KG1 (cell line): ENCODE results near the gene ULK4.
"Not testable (repeated sequence)": the region's sequence is repeated elsewhere in the genome, so short reads cannot be mapped to it uniquely, and the experiment has no call there.

ENCODE experiments used
- DNase-seq: peaks from one replicate; lab custom pipeline; 2025; lab: John Stamatoyannopoulos, UW

Gene ULK4

DNA sequence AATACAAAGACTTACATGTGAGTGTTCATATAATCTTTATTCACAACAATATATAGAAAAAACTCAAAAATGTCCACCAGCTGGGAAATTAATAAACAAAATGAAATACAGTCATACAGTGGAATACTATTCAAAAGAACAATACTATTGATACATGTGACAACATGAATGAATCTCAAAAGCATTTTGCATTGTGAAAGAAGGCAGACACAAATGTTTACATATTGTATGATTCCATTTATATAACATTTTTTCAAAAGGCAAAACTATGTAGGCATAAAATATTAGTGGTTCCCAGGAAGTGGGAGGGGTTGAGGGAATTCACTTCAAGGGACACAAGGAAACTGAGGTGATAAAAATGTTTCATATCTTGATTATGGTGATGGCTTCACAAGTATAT is 459.4 kb downstream of the ULK4 start:
- DNase-seq = no peak

DNA sequence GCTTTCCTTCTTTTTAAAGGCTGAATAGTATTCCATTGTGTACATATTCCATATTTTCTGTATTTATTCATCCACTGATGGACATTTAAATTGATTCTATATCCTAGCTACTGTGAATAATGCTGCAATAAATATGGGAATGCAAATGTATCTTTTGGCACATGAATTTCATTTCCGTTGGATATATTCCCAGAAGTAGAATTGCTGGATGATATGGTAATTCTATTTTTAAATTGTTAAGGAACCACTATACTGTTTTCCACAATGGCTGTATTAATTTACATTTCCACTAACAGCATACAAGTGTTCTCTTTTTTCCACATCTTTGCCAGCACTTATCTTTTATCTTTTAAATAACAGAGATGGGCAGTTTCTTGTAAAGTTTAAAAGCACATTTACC is 459.9 kb downstream of the ULK4 start:
- no peak for DNase-seq

DNA sequence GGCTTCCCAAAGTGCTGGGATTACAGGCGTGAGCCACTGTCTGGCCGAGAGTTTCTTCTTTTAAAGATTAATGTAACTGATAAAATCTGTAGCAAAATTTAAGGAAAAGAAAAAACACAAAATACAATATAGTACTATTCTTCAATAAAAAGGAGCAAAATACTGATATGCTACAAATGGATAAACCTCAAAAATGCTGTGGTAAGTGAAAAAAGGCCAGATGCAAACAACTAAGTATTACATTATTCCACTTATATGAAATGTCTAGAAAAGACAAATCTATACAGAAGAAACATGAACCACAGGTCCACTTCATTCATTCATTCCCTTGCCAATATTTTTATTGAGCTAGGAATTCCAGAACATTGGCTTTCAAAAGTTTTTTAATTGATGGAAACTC is 463.1 kb downstream of the ULK4 start:
- no peak for DNase-seq

DNA sequence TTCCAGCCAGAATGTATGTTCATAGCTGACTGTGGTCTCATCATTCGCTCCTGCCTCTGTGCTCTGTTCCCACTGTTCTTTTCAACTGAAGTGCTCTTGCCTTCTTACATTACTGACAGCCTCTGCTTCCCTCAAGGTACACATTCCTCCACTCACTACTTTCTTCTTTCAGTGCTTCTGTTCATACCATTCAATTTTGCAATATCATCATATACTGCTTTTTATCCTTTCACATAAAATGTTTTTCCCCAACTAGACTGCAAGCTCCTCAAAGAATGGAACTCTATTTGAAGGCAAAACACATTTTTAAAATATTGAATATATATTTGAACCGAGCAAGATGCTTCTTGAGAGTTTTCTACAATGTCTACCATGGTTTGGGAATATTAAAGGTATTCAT is 471.5 kb downstream of the ULK4 start:
- no peak for DNase-seq

DNA sequence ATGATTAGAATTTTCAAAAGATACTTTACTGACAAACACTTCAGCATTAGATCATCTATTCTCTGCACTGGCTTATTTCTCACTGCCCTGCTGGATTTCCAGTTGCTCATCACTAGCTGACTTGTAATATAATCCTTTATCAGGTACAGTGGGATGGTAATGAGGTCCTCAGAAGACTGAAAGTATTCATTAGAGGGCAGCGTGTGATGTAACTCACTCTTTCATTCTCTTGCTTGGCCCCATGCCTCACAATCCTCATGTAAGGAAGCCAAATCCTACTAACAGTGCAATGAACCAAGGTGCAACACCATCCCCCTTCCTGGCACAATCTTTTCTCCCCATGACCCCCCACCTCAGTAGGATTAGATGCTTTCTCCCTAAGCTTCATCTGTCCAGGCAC is 472.7 kb downstream of the ULK4 start:
- no peak for DNase-seq

DNA sequence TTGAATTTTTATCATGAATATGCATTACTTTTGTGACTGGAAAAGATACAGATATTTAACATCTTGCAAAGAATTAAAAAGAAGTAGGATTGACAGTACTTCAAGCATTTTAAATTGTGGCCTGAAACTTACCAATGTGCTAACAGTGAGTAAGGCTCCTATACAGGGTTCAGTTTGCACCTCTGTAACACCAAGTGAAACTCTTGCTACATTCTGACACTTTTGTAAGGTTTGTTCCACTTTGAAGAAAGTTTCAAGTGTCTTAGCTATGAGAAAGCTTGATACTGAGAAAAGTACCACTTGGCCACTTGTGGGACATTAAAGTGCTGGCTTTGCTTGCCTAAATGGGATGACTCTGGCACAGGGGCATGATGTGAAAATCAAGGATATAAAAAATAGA is 473.4 kb downstream of the ULK4 start:
- no peak for DNase-seq

DNA sequence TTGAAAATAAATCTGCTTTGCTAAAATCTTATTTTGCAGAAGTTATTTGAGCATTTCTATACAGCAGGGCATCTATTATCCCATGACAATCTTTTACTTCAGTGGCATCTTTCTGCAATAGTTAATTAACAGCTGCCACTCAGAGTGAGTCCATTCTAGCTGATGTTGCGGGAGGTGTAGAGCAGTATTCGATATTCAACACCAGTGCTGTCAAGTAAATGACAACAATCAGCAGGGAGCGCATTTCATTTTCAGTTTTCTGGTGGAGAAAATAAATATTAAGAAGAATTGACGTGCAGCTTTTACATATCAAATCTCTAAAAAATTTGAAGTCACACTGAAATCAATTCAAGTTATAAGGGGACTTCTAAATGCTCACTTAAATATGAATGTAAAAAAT is 476.4 kb downstream of the ULK4 start:
- DNase-seq = no peak

DNA sequence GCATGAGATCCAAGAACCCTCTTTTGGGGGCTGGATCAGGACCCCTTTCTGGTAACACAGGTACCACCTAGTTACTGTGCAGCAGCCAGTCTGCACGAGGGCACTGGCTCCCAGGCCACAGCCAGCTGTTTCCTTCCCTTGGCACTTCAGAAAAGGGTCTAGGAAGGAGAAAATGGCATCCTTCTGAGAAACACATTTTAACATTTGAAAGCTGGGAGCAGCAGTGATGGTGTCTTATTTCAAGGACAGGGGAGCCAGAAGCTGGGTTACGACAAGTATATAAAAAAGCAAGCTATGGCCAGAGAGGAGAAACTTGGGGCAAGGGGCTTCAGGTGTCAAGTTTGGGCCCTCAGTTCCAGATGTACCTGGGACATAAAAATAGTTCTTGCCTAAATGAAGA is 479.8 kb downstream of the ULK4 start:
- no peak for DNase-seq

DNA sequence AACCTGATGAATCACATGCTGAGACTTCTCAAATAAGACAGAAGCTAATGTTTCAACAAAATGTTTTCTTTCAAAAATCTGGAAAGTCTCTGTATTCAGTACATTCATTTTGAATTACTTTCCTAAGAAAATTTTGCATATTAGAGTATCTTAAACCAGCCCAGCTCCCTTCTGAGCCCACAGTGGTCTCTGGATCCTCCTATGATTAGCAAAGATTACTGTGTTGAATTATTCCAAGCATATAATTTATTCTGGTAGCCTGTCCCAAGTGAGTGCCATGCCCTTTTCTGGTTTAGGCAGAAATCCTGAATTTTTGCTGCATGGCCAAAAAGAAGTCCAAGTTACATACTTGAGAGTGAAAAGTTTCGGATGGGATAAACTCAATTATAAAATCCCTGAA is 483.6 kb downstream of the ULK4 start:
- DNase-seq = no peak

DNA sequence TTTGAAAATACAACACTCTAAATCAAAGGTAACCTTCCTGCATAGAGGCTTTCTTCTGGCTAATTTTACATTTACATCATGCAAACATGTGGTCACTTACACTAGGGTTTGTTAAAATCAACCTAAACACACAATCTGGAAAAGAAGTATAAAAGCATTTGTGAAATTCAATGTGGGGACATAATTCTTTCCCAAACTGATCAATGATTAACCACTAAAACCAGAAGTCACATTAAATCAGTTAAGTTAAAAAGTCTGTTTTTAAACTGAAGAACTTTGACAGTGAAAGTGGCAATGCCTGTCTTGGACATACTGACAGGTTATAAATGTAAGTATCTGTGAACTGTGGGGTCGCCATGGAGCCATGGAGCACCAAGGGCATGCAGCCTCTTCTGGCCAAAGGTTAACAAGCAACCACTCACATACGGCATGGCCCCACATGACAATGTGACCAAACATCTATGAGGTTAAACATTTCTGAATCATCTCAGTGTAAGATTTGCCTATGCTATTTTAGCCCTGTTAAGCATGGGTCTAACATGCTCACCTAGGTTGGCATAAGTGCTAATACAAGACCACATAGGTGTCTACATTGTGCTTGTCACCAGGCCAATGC is 484.4 kb downstream of the ULK4 start:
- no peak for DNase-seq

DNA sequence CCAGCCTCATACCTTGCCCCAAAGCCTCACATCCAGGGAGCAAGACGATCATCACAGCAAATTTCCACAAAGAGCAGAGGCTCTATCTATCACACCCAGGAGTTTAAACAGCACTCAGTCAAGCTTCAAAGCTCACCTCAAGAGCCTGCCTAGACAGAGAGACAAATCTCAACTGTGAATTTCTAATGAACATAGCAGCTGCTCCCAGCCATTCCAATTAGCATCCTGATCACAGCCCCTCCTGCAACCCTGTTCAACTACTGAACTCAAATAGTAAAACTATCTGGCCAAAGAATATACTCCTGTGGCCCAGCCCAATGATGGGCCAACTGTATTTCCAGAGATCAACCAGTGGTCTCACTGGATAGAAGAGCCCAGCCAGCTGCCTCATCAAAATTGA is 492.8 kb downstream of the ULK4 start:
- DNase-seq = no peak

DNA sequence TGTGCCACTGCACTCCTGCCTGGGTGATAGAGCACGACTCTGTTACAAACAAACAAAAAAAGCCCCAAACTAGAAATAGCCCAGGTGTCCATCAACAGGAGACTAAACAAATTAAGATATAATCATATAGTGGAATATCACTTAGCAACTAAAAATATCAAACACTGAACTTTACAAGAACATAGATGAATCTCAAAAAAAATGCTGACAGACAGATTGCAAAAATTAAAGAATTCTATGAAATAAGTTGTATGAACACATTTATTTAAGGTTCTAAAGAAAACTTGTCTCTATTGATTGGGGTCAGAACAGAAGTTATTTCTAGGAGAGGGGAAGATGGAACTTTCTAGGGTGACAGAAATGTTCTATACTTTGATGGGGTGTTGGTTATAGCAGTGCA is 494.4 kb downstream of the ULK4 start:
- DNase-seq = no peak

DNA sequence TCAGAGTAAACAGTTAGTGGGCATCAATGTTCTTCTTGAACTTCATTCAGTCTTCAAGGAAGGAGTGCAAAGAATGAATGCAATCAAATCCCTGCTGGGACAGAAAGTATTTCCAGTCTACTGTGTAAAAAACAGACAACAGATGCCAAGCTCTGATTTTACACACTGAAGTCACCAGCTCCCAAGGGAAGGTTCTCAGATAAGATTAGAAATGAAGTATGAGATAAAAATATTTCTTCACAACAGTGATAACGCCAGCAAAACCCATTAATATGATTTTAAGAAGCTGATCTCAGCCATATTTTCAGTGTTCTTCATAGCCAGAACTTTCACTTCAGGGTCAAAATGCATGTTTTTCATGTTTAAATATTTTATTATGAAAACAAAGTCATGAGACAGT is 497.0 kb downstream of the ULK4 start:
- DNase-seq = no peak

DNA sequence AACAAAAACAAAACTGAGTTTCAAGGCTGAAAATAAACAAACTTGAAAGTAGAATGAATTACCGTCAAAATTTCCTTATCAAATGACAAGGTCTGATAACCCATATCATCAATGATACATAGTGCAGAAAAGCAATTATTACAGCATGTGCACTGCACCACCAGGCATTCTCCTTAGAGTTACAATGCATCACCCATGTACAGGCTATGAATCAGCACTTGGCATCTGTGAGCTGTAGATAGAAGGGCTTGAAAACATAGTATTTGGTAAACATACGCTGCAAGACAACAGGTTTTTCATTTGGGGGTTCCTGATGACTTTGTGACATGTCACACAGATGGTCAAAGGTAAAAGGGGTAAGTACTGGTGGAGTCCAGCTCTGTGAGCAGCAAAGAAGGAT is 497.5 kb downstream of the ULK4 start:
- DNase-seq = no peak

DNA sequence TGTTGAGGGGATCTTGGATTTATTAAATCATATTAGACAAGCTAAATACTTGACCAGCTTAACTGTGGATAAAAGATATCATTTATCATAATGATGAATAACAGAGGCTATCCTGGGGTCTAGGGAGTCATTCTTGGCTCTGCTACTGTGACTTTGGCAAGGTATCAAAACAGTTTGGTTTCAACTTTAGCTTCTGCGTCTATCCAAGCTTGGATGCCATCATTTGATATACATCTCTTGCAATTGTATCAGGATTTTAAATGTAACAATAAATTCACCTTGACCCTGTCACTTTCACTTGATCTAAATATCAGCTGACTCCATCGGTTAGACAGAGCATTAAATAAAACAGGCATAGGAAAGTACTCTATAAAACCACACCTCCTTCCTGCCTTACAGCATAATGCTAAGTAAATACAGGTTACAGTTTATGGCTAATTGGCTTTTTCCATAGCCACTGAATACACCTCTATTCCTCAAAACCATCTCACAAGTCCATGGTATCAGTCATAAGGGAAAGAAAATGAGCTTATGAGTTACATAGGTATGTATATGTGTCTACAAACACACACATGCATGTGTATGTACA is 499.7 kb downstream of the ULK4 start:
- no peak for DNase-seq

DNA sequence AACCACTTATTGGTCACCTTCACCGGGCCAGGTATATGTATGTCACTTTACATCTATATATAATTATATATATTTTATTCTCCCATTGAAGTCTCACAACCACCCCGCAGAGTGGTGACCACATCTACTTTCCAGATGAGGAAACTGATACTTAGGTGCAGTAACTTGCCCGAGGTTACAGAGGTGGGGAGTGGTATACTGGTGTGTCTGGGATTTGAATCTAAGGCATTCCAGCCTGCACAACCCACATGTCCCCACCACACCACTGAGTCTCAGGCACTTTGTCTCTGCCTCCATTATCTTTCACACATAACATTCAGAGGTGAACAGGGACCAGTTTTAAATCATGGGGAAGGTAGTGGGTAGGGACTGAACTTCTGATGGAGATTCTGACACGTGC is 501.2 kb downstream of the ULK4 start:
- DNase-seq = no peak

DNA sequence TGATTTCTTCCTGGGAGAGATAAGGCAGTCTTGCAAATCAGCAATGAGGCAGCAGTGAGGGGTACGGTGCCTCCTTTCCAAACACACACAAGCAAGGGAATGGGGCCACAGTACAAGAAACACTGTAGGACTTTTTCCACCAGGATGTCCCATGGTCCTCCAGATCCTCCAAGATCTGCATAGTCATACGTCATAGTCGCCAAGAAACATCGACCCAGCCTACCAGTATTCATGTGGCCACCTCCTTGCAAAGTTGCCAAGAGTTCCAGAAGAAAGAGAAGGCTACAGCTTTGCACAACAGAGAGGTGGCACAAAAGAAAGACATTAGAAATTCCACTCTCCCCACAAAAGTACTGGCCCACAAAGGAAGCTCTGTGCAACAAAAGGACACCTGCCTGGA is 504.7 kb downstream of the ULK4 start:
- DNase-seq = no peak

DNA sequence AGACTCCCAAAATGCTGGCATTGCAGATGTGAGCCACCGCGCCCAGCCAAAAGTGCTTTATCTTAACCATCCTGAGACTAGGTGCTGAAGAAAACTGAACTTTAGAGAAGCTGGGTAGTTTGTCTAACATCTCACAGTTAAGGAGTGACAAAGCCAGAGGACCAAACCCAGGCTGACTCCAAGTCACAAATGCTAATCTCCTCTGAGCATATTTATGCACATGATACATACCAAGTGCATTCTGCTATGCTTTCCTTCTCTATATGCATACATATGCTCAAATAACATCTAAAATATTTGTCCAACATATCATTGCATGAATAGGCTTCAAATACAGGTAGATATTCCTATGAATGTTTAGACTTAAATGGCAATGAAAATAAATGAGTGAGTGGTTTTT is 505.7 kb downstream of the ULK4 start:
- DNase-seq = no peak

DNA sequence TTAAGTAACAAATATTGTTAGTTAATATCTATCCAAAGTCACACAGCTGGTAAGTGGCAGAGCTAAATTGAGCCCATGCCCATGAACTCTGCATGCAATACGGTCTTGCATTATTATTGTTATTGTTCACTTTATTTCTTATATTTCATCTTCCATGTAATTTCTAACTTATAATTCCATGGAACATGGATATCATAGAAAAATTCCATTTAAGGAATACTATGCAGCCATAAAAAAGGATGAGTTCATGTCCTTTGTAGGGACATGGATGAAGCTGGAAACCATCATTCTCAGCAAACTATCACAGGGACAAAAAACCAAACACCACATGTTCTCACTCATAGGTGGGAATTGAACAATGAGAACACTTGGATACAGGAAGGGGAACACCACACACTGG is 508.3 kb downstream of the ULK4 start:
- not testable (repeated sequence) for DNase-seq

DNA sequence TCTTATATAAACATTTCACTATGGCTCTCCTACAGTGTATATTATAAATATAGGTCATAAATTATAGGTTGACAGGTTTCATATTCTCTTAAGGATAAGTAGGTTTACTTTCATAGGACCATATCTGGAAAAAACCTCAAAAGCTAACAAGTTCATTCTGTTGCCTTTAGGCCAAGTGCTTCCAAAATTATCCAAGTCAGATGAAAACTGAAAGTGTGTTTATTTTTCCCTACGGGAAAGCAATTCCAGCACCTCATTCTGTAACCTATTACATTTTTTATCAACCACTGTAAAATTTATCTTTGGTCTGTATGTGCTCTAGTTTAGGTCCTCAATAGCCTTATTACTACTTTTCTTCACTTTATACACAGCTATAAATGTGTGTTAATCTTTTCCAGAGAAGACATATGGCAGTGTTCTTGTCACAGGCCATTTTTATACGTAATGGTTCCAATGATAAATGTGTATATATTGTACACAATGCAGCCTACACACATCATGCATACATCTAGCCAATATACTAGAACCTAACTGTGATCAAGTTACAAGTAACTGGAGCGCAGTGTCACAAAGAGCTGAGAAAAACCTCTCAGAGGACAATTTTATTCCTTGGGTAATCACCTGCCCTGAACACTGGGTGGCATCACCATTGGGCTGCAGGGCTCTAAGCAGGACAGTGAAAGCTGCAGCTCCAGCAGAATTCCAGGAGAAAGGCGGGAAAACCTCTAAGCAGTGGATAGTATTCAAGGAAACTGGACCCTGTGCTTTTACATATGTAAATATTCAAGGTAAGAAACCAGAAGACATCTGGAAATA is 511.3 kb downstream of the ULK4 start:
- no peak for DNase-seq

DNA sequence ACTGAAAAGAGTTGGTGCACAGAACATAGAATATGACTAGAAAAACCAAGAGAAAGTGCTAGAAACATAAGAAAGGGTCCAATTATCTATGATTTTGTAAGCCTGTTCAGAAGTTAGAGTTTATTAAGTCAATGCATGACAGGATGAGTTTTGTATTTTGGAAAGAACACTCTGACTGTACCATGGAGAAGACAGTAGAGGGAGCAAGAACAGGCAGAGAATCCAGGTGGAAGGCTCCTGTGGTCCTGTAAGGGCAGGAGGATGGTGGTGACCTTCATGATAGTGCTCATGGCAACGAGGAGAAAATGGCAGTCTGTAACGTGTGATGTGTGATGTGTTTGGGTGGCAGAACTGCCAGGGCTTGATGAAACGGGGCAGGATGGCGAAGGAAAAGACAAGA is 513.5 kb downstream of the ULK4 start:
- DNase-seq = no peak

DNA sequence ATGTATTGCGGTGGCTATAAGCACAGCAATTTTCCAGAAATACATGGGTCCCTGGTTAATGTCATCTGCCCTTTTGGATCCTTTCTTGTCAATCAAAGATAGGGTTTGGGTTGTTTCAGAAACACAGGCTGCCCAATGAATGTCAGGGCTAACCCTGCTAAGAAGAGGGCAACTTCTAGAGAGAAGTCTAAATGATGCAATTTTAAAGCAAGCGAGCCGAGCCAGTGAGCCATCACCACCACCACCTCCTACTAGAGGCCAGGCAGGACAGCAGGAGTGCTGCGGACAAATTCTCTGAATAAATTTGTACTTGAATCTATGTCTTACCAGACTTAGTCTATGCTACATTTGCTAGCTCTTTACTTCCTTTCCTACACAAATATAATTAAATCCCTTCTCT is 514.2 kb downstream of the ULK4 start:
- DNase-seq = no peak

DNA sequence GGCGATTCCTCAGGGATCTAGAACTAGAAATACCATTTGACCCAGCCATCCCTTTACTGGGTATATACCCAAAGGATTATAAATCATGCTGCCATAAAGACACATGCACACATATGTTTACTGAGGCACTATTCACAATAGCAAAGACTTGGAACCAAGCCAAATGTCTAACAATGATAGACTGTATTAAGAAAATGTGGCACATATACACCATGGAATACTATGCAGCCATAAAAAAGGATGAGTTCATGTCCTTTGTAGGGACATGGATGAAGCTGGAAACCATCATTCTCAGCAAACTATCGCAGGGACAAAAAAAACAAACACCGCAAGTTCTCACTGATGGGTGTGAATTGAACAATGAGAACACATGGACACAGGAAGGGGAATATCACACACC is 515.6 kb downstream of the ULK4 start:
- DNase-seq = not testable (repeated sequence)

DNA sequence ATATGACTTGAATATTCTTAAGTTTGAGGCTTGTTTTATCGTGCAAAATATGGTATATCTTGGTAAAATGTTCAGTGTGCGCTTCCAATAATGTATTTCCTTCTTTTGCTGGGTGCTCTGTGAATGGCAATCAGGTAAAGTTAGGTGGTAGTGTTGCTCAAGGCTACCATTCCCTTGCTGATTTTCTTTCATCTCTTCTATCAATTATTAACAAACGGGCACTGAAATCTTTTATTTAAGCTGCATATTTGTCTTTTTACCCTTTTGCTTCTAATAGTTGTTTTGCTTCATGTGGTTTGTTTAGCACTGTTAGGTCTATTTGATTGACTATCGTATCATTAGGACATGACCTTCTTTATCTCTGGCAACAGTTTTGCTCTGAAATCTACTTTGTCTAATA is 520.3 kb downstream of the ULK4 start:
- DNase-seq = no peak
